Brain microvascular endothelial cell (primary cell): ENCODE data around the gene NFATC1.

Experiments
- DNase-seq: peaks from one replicate; pipeline ENCODE4 v3.0.0-alpha.2; 2020
- H3K27ac ChIP-seq: fragments of 250-450 bp; sonication (Bioruptor Pico); 2 replicates; pipeline ENCODE4 v1.5.1; 2020; ENCODE audit warnings: mild to moderate bottlenecking, moderate library complexity
- H3K27me3 ChIP-seq: fragments of 250-450 bp; sonication (Bioruptor Pico); replicated peaks from 2 replicates; pipeline ENCODE4 v1.5.1; 2020; ENCODE audit warnings: mild to moderate bottlenecking
- H3K36me3 ChIP-seq: fragments of 250-450 bp; sonication (Bioruptor Pico); replicated peaks from 2 replicates; pipeline ENCODE4 v1.5.1; 2020; ENCODE audit warnings: mild to moderate bottlenecking
- H3K4me3 ChIP-seq: 2 replicates; pipeline ENCODE4 v1.5.1; 2011; ENCODE audit warnings: low read depth, mild to moderate bottlenecking, control low read depth, low read length, moderate library complexity
- in situ Hi-C: cut with HindIII; loops from 2 replicates; pipeline ENCODE4 v1.10.0; 2017; ENCODE audit warnings: low sequenced_read_pairs, low pct_ligation_motif_present
- TF ChIP-seq, protein P1 (sequence below): IDR thresholded peaks from 2 replicates; pipeline ENCODE4 v1.5.1; 2011; ENCODE audit warnings: low read depth, mild to moderate bottlenecking, moderate library complexity, low read length, control low read depth, inconsistent platforms; ENCODE audit errors: missing control alignments

Gene NFATC1

GRCh38 chr18:79484661-79485621 is 89.2 kb downstream of the NFATC1 start:
- TF ChIP-seq, protein P1, sequence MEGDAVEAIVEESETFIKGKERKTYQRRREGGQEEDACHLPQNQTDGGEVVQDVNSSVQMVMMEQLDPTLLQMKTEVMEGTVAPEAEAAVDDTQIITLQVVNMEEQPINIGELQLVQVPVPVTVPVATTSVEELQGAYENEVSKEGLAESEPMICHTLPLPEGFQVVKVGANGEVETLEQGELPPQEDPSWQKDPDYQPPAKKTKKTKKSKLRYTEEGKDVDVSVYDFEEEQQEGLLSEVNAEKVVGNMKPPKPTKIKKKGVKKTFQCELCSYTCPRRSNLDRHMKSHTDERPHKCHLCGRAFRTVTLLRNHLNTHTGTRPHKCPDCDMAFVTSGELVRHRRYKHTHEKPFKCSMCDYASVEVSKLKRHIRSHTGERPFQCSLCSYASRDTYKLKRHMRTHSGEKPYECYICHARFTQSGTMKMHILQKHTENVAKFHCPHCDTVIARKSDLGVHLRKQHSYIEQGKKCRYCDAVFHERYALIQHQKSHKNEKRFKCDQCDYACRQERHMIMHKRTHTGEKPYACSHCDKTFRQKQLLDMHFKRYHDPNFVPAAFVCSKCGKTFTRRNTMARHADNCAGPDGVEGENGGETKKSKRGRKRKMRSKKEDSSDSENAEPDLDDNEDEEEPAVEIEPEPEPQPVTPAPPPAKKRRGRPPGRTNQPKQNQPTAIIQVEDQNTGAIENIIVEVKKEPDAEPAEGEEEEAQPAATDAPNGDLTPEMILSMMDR: no peak
- Histone ChIP-seq H3K36me3 (no peaks in the 10 kb centered on the region), H3K27ac (peak overlapping the region; percentile 88), H3K4me3 (peak overlapping the region; percentile 32), H3K27me3 (no peaks in the 10 kb centered on the region)
- in situ Hi-C loops: no loop called here
- peak; percentile 98 for DNase-seq

- H3K4me3 ChIP-seq: peak overlapping the region; percentile 32
- TF ChIP-seq, protein P1: no peak
- DNase-seq: peak; percentile 86
- H3K27ac ChIP-seq: peak overlapping the region; percentile 88
- H3K36me3 ChIP-seq: no peaks in the 10 kb centered on the region
- in situ Hi-C loops: no loop called here
- no peaks in the 10 kb centered on the region for H3K27me3 ChIP-seq
These were observed 90.1 kb downstream of the NFATC1 start for GRCh38 chr18:79485788-79486355.

DNA sequence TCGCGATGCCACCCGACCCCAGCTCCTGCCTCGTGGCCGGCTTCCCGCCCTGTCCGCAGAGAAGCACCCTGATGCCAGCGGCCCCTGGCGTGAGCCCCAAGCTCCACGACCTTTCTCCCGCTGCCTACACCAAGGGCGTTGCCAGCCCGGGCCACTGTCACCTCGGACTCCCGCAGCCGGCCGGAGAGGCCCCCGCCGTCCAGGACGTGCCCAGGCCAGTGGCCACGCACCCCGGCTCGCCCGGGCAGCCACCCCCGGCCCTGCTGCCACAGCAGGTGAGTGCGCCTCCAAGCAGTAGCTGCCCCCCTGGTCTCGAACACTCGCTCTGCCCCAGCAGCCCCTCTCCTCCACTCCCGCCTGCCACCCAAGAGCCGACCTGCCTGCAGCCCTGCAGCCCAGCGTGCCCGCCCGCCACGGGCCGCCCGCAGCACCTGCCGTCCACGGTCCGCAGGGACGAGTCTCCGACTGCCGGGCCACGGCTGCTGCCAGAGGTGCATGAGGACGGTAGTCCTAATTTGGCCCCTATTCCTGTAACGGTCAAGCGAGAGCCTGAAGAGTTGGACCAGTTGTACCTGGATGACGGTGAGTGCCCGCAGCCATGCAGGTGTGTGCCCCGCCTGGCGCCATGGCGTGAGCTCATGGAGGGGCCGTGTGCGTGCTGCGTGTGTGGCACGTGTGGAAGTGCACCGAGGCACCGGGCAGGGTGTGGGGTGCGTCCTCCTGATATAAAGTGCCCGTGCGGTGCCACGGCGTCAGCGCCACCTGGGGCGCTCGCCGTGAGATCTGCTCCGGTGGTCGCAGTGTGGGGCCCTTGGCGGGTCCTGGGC is 90.8 kb downstream of the NFATC1 start:
- Histone ChIP-seq H3K27ac (peak overlapping the region; percentile 88), H3K36me3 (no peaks in the 10 kb centered on the region), H3K4me3 (no peak overlapping the region), H3K27me3 (no peaks in the 10 kb centered on the region)
- no peak for DNase-seq
- in situ Hi-C loops: no loop called here
- TF ChIP-seq, protein P1: no peak

GRCh38 chr18:79487183-79487800 is 91.6 kb downstream of the NFATC1 start:
- H3K27me3 ChIP-seq: no peaks in the 10 kb centered on the region
- no peaks in the 10 kb centered on the region for H3K36me3 ChIP-seq
- in situ Hi-C loops: no loop called here
- DNase-seq: no peak
- H3K27ac ChIP-seq: no peak overlapping the region
- no peak overlapping the region for H3K4me3 ChIP-seq
- TF ChIP-seq, protein P1: no peak

DNA sequence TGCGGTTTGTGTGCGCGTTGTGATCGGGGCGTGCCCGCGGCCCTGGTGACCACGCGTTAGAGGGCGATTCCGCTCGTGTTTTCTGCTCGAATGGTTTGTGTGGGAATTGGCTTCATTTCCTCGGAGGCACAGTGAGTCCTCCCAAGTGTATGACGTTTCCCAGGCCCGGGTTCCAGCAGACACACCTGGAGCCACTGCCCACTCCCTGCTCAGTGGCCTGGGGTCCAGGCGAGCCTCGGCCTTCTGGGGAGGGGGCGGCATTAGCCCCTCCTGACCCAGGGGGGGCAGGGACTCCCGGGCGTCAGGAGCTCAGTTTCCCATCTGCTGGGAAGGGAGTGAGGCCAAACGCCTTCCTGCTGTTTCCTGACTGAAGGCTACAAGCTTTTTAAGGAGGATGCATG is 92.1 kb downstream of the NFATC1 start:
- Histone ChIP-seq H3K27me3 (no peaks in the 10 kb centered on the region), H3K4me3 (no peak overlapping the region), H3K36me3 (no peaks in the 10 kb centered on the region), H3K27ac (no peak overlapping the region)
- DNase-seq: no peak
- TF ChIP-seq, protein P1: no peak
- in situ Hi-C loops: no loop called here
